ENCODE results near the gene HIGD2B. TPM values are rescaled to one million over a fixed set of nuclear protein-coding genes. Genes with fewer than 3 reads are reported as not detected.

Gene HIGD2B
- total and polyA plus RNA-seq, 9 of the 15 experiments (the other 6 are each of a cell fraction or from before 2014, with no cell fraction given) = 0.04 to 0.18 (median 0.14) TPM; not detected in 6

DNA sequence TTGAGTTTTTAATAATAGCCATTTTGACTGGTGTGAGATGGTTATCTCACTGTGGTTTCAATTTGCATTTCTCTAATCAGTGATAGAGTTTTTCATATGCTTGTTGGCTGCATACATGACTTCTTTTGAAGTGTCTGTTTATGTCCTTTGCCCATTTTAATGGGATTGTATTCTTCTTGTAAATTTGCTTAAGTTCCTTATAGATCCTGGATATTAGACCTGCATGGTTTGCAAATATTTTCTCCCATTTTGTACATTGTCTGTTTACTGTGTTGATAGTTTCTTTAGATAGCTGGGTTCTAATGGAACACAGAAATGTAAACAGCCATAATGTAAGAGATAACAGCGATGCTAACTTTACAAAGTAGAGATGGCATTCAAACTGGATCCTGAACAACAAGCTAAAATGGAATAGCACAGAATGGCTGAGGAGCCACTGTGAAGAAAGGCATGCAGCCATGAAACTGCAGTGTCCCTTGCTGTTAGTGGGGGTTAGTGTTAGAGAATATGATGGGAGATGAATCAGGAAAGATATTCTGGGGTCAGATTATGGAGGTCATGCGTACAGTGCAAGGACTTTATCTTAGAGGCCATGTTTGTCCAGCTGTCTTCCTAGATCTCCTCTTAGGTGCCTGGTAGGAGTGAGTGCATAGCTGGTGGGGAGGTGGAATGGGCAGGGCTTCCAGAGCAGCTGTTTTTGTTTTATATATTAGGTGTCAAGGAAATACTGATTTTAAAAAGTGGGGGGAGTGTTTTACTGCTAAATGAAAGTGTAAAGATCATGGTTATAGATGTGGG, 48.2 kb upstream of the HIGD2B start:
- Histone ChIP-seq H3K36me3 (ENCODE audit: control insufficient read depth, insufficient read depth, low read length) (peaks cover 65% of the 10 kb centered on the region), H4K20me1 (replicated peaks; ENCODE audit: control insufficient read depth, insufficient read depth, low read length) (no peaks in the 10 kb centered on the region), H2AFZ (ENCODE audit: low read depth, low read length) (no peak overlapping the region), H3K27ac (ENCODE audit: extremely low read depth, low read depth, low read length) (no peak overlapping the region), H3K9me3 (replicated peaks; ENCODE audit: control insufficient read depth, insufficient read depth, low read depth, low read length) (no peaks in the 10 kb centered on the region), H3K4me1 (replicated peaks in 1 of 2; ENCODE audit: control insufficient read depth in 2 of 2, insufficient read depth in 2 of 2, low read length in 2 of 2) (peaks cover 0 to 3% of the 10 kb centered on the region in 2 experiments; a peak in 3 of 5 replicates), H3K4me3 (no peak overlapping the region), H3K9me1 (ENCODE audit: control insufficient read depth, insufficient read depth, low read length) (no peaks in the 10 kb centered on the region), H3K79me2 (ENCODE audit: control insufficient read depth, insufficient read depth, low read length) (no peaks in the 10 kb centered on the region), H3K27me3 (ENCODE audit: control insufficient read depth in 2 of 2, insufficient read depth in 2 of 2, low read length in 2 of 2) (no peaks in the 10 kb centered on the region), H3K4me2 (ENCODE audit: insufficient read depth, low read length) (no peak overlapping the region), H3K9ac (ENCODE audit: insufficient read depth in 1 of 2, low read depth in 2 of 2, low read length in 2 of 2) (no peak overlapping the region)
- FAIRE-seq (no peak), ATAC-seq (no peak), DNase-seq (ENCODE audit: extremely low read depth in 1 of 4, low spot score in 3 of 4) (no peak)
- POLR2A ChIA-PET = interaction anchor here (0.7 kb wide), 2 partner anchors 36 to 46 kb away, joined by 3 read pairs; no protein-coding TSS in a partner anchor
- no TSS peak for BruUV-seq (replicated peaks)
- in situ Hi-C loops (cut with MboI) (no loop called here), intact Hi-C loops (cut with micrococcal nuclease) (no loop called here)
- WGBS (ENCODE audit: insufficient coverage, low coverage, missing lambda C conversion rate) = 30% methylated on average over 2 of the region's 2 CpGs
- CTCF ChIA-PET (ENCODE audit: low intra/inter-chr PET ratio) = no interaction called here
- TF ChIP-seq DPF2 (IDR thresholded peaks at IDR 0.05) (no peak), KDM1A (IDR thresholded peaks at IDR 0.05) (0 out of 4 replicates have a peak, but pooled peaks of 1 of the 2 experiments have one; percentile 8), ZNF184 (CRISPR knock-in tag; IDR thresholded peaks at IDR 0.05) (no peak), TGIF2 (CRISPR knock-in tag; IDR thresholded peaks at IDR 0.05) (no peak), MCM5 (IDR thresholded peaks at IDR 0.05; ENCODE audit: low read depth) (no peak), U2AF2 (optimal IDR thresholded peaks at IDR 0.05; ENCODE audit: low read depth, low read length) (no peak), NCOR1 (IDR thresholded peaks at IDR 0.05) (no peak), ZNF764 (CRISPR knock-in tag; IDR thresholded peaks at IDR 0.05; ENCODE audit: low read depth) (no peak), ZNF76 (CRISPR knock-in tag; IDR thresholded peaks at IDR 0.05; ENCODE audit: borderline replicate concordance) (no peak), MYBL2 (IDR thresholded peaks at IDR 0.05; ENCODE audit: low read depth) (no peak), MYBL2 (CRISPR knock-in tag; IDR thresholded peaks at IDR 0.05; ENCODE audit: borderline replicate concordance) (no peak), RAD51 (IDR thresholded peaks at IDR 0.05; ENCODE audit: borderline replicate concordance, low read depth) (no peak)
- TF ChIP-seq, protein P1, sequence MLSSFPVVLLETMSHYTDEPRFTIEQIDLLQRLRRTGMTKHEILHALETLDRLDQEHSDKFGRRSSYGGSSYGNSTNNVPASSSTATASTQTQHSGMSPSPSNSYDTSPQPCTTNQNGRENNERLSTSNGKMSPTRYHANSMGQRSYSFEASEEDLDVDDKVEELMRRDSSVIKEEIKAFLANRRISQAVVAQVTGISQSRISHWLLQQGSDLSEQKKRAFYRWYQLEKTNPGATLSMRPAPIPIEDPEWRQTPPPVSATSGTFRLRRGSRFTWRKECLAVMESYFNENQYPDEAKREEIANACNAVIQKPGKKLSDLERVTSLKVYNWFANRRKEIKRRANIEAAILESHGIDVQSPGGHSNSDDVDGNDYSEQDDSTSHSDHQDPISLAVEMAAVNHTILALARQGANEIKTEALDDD (IDR thresholded peaks at IDR 0.05) = no peak
- TF ChIP-seq, protein P2, sequence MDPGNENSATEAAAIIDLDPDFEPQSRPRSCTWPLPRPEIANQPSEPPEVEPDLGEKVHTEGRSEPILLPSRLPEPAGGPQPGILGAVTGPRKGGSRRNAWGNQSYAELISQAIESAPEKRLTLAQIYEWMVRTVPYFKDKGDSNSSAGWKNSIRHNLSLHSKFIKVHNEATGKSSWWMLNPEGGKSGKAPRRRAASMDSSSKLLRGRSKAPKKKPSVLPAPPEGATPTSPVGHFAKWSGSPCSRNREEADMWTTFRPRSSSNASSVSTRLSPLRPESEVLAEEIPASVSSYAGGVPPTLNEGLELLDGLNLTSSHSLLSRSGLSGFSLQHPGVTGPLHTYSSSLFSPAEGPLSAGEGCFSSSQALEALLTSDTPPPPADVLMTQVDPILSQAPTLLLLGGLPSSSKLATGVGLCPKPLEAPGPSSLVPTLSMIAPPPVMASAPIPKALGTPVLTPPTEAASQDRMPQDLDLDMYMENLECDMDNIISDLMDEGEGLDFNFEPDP (CRISPR knock-in tag; IDR thresholded peaks at IDR 0.05) = no peak
- TF ChIP-seq, protein P3, sequence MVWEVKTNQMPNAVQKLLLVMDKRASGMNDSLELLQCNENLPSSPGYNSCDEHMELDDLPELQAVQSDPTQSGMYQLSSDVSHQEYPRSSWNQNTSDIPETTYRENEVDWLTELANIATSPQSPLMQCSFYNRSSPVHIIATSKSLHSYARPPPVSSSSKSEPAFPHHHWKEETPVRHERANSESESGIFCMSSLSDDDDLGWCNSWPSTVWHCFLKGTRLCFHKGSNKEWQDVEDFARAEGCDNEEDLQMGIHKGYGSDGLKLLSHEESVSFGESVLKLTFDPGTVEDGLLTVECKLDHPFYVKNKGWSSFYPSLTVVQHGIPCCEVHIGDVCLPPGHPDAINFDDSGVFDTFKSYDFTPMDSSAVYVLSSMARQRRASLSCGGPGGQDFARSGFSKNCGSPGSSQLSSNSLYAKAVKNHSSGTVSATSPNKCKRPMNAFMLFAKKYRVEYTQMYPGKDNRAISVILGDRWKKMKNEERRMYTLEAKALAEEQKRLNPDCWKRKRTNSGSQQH (CRISPR knock-in tag; IDR thresholded peaks at IDR 0.05) = no peak

Data from K562 (cell line).